ENCODE data around the gene MYH3.

The MYH3 gene

DNA sequence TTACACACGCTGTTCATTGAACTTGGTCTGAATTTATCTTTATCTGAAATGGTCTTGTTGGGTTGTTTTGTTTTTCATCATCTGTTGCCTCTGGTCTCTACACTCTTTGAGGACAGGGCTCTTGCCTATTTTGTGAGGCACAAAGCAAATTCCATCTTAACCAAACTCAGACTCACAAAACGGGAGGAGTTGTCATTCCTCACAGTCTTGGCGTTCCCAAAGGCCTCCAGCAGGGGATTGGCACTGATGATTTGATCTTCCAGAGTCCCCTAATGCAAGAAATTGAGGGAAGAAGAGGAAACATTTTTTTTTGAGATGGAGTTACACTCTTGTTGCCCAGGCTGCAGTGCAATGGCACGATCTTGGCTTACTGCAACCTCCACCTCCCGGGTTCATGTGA lies 8.7 kb downstream of the MYH3 start:
- no peak for DNase-seq

DNA sequence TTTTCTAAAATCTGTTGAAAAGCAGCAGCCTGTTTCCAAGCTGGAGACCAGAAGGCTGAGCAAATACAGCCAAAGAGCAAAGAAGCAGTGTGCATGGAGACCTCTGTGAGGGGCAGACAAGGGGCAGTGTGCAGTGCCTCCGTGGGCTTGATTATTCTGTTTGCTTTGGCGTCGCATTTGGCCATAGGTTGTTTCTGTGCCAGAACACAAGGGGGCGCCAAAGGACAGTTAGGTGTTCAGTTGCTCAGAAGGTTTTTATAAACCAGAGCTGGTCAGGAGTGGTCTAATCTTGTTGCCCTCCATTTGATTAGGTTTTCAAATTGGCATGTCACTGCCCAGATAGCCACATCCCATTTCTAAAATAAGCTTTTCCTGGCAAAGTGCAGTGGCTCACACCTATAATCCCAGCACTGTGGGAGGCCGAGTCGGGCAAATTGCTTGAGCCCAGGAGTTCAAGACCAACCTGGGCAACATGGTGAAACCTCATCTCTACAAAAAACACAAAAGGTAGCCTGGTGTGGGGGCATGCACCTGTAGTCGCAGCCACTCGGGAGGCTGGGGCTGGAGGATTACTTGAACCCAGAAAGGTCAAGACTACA lies 10.6 kb downstream of the MYH3 start:
- peak; percentile 86 for DNase-seq

DNA sequence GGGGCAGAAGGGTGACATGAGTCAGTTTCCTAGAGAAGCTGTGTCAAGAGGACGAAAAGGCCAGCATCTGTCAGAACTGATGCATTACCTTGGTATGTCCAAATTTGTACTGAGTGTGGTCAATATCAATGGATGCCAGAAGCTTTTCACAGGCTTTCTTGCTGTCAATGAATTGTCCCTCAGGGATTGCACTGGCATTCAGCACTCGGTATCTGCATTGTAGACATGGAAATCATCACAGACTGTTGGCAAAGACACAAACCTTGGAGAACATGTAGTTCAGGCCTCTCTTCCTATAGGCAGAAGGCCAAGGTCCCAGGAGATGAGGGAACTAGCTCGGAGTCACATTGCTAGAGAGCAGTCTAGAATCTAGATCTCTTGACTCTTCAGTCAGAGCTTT lies 16.6 kb downstream of the MYH3 start:
- no peak for DNase-seq

DNA sequence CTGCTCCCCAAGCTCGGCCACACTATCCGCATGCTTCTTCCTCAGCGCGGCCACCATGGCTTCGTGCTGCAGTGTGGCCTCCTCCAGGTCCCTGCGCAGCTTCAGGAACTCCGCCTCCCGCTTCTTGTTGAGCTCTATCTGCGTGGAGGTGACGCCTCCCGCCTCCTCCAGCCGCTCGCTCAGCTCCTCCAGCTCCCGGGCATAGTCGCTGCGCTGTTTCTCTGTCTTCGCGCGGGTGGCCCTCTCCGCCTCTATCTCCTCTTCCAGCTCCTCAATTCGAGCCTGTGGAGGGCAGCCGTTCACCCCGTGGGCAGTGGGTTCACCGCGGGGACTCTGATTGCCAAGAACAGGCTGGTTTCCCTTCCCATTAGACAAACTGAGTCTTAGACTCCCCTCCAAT lies 19.0 kb downstream of the MYH3 start:
- DNase-seq: no peak

DNA sequence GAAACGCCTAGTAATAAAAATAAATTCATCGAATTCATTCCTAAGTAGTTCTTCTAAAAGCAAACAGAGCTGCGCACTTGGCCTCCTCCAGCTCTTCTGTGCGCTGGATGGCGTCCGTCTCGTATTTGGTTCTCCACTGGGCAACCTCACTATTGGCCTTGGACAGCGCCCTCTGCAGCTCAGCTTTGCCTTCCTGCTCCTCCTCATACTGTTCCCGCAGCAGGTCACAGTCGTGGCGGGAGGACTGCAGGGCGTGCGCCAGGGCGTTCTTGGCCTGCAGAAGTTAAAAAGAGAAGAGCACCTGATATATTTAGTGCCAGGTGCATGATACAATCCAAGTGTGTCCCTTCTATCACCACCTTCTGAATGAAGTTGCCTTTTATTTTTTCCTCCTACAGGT lies 21.8 kb downstream of the MYH3 start:
- DNase-seq: no peak

DNA sequence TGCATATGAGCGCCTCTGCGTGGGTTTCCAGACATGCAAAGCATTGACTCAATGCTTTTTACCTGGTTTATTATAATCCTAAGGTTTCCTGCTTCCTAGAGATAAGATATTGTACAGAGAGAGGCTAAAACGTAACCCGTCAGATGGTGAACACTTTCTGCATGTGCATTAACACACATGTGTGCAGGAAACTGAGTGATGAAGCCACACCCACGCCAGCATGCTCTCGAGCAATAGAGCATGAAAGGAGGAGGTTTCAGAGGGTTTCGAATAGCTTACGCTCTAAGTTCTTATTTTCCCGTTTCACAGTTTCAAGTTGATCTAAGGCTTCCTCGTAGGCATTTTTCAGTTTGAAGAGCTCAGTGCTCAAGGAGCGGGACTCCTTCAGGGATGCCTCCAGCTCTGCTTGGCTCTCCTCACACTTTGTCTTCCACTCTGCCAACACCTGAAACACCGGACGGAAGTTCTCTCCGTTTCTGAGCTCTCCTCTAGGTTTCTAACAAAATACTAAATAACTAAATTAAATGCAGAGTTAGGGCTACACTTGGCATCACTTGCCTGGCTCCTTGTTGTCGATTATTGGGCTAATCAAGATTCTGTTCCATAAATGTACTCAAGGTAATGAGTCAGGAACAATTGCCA lies 23.2 kb downstream of the MYH3 start:
- DNase-seq: no peak

DNA sequence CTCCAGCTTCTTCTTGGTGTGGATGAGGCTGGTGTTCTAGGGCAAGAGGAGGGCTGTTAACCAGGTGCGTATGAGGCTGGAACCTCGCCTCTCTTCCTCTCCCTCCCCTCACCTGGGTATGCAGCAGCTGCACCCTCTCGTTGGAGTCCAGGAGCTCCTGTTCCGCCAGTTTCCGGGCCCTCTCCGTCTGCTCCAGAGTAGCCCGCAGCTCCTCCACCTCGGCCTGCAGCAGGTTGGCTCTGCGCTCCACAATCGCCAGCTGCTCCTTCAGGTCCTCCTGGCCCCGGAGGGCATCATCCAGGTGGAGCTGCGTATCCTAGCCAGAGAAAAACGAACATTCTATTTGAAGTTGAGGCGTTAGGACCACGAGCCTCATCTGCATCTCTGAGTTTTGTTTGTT lies 25.4 kb downstream of the MYH3 start:
- DNase-seq: no peak

DNA sequence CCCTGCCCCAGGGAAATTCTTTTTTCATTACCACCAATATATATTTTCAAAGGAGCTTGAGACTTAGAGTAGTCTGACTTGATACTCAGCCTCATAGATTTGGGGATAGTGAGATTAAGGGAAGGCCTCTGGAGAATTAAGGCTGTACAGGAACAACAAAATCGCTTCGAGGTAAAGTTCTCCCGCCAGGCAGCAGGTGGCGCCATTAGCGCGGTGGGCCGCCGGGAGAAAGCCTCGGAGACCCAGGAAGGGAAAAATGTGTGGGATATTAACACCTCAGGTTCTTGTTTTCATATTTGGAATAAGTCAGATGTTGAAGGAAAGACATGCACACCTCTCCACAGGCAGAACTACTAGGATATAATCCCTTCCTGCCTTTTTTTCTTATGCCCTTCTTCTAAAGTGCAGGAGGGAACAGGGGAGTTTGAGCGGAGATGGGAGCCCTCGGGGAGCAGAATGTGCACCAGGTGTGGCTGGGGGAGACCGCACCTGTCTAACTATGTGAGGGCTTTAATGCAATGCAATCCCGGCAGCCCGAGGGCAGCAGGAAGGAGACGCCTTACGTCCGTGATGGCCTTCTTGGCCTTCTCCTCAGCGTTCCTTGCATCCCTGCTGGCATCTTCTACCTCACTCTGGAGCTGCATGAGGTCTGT lies 25.9 kb downstream of the MYH3 start:
- peak; percentile 21 for DNase-seq

DNA sequence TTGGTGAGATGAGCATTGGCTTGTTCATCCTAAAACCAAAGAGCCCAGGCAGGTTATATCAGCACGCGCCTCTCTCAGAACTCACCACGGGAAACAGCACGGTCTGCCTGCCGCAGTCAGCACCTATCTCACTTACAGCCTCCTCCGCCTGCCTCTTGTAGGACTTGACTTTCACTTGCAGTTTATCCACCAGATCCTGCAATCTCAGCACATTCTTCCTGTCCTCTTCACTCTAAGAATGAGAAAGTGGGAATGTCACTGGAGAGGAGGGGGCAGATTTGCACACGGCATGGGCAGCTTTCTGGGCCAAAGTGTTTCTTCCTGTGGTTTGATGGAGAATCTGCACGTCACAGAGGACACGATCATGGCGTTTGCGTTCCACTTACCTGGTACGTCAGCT lies 27.4 kb downstream of the MYH3 start:
- no peak for DNase-seq

DNA sequence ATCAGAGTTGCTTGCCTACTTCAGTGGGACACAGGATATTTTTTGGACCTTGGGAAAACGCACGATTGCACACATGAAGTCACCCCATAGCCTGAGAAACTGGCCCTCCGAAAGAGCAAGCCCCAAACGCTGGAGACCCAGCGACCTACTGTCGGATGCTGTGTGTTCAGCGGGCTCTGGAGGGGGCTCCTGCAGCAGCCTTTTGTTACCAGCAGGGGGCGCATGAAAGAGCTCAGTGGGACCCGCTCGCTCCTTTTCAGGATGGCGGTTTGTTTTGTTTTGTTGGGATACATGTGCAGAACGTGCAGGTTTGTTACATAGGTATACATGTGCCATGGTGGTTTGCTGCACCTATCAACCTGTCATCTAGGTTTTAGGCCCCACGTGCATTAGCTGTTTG lies 28.4 kb downstream of the MYH3 start:
- no peak for DNase-seq

DNA sequence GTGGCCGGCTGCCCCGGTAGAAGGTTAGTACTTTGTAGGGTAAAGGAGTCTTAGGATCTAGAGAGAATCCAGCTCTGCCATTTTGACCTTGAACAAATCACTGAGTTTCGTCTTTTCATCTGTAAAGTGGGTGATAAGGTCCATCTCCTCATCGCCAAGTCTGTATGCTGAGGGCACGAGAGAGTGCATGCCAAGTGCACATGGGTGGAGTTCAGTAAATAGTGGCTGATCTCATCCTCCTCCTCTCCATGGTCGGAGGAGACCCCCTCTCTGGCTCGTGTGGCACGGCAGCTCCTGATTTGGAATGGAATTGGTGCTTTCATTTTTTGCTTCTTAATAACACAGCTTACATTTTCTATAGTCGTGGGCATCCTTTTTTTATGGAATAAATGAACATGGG lies 30.7 kb downstream of the MYH3 start:
- no peak for DNase-seq

DNA sequence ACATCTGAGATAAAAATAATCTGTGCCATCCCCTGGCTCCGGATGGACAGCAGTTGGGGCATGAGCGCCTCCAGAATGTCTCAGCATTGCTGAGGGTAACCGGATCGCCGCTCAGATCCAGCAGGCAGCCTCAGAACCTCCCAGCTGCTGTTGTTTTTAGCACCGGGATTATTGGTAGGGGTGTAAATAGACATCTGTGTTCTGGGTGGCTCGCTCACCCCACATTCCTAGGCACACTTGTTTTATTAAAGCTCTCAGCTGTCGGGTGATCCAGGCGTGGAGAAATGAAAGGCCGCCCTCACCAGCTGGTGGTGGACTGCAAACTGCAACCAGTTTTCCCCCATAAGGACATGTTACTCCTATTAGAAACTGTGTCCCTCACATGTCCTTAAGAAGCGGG lies 32.1 kb downstream of the MYH3 start:
- no peak for DNase-seq

DNA sequence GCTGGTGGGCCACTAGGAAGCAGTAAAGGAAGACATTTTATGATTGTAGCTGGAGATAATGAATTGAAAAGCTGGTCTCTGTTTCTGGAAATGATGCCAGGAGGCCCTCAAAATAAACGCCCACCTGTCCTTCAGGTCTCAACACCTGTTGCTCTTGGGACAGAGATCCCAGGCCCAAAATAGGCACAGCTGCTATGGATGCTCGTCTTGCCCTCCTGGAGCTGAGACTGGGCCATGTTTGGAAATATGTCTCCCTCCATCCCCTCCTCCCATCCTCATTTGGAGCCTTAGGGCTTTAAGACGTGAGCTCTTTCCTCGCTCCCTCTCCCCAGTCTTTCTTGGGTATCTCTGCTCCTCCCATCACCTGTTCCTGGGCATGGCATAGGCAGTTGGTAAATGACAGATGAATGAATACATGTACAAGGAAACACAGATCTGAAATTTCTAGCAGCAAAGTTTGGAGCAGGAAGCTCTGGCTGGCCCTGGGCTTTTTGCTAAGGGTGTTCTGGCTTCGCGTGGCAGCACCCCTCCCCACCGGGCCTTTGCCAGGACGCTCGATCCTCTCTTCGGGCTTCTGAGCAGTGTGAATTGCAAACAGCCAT lies 33.3 kb downstream of the MYH3 start:
- no peak for DNase-seq

DNA sequence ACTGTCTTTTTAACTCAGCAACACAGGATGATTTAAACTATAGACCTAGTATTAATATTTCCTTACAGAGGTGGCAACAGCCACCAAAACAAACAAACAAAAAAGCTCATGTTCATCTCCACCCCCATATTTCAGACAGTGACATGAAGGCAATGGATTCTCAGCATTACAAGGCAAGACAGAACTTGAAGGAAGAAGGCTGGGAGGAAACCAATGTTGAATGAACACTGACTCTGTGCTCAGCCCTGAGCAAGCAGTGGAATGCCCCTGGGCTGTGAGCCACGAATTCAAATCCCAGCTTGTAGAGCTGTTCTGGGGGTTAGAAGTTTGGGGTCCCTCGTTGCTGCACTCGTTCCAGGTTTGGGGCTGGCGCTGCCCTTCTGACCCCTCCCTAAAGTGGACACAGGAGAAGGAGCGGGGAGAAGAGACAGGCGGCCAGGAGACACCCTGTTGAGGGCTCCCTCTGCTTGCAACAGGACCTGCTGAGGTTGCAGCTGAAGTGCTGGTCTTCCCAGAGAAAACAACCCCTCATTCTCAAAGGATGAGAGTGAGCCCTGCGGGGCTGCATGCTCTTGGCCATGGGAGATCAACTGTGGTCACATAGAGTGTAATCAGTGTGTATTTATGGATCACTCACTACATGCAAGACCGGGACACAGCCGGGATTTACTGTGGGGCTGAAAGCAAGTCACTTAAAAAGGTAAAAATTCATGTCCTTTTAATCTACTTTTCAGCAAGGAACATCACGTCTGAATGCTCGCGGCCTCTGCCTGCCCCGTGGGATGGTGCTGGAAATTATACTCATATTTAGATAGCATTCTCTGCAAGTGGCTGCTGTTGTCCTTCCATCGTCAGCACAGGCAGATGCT lies 34.3 kb downstream of the MYH3 start:
- no peak for DNase-seq

DNA sequence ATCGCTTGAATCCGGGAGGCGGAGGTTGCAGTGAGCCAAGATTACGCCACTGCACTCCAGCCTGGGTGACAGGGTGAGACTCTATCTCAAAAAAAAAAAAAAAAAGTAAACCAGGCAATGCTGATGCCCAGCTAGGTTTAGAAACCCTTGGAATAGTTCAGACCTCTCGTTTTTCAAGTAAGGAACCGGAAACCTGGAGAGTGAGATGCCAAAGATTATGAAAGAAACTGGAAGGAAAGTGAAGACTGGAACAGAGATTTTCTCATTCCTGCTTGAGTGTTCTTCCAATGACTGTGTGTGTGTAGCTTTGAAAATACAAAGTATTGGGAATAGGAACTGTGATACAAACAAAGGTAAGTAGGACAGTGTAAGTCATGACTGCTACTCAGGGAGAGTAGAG lies 35.7 kb downstream of the MYH3 start:
- DNase-seq: no peak

DNA sequence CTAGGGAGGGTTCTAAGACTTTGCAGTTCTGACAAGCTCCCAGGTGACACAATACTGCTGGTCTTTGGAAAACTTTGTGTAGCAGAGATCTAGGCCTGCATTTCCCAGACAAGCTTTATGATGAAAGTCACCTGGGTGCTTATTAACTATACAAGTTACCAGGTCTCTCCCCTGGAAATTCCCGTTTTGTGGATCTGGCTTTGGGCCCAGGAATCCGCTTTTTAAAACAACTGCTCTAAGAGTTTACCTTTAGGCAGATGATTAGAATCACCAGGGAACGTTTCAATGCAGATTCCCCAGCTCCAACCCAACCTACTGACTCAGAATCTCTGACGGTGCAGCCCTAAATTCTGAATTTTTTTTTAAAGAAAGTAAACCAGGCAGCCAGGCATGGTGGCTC lies 36.3 kb downstream of the MYH3 start:
- no peak for DNase-seq

DNA sequence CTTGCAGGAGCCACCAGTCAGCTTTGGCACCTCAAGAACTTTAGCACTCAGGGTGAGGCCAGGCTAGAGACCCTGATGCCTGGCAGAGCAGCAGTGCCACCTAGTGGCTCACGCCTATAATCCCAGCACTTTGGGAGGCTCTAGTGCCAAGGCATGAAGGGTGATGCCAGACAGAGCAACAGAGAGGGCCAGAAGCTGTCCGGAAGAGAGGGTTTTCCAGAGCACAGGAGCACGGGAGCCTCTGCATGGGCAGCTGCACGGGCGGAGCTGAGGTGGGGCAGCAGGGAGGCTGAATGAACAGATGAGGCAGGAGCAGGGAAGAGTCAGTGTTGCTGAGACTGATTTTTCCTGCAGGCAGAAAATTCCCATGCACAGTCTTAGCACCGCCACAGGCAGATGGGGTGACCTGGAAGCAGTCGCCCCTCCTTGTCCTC lies 38.9 kb downstream of the MYH3 start:
- DNase-seq: peak; percentile 60

DNA sequence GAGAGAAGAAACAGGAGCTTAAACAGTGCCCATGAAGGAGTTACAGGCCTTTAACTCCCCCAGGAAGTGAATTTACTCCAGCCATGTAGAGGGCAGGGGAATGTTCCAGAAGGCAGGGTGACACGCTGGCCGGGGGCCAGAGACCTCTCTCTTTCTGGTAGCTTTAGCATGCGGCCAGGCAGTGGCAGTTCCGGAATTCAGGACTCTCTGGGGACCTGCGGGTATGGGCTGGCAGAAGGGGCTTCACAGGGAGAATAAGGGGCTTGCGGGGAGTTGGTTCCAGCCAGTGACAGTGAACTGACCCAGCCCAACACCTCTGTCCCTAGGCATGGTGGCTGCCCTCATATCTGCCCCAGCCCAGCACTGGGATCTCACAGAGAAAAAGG lies 40.0 kb downstream of the MYH3 start:
- DNase-seq: no peak

DNA sequence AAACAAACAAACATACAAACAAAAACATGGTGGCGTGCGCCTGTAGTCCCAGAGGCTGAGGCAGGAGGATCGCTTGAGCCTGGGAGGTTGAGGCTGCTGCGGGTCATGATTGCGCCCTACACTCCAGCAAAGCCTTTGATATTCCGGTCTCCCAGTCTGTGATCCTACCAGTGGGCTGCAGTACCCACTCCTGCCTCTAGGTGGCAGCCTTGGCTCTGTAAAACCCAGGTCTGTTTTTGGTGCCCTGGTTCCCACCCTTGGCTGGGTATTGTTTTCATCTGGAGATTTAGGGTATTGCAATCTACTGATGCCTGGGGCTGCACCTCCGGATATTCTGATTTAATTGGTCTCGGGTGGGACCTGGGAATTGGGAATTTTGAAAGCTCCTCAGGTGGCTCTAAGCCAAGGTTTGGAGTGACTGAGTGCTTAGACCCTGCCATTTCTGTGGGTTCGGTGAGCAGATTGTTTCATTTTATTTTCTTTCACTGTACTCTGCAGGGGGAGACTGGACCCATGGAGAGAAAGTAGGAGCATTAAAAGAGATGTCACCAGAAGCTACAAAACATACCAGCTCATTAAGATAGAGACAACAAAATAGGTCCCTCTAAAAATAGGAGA lies 40.5 kb downstream of the MYH3 start:
- peak; percentile 74 for DNase-seq

DNA sequence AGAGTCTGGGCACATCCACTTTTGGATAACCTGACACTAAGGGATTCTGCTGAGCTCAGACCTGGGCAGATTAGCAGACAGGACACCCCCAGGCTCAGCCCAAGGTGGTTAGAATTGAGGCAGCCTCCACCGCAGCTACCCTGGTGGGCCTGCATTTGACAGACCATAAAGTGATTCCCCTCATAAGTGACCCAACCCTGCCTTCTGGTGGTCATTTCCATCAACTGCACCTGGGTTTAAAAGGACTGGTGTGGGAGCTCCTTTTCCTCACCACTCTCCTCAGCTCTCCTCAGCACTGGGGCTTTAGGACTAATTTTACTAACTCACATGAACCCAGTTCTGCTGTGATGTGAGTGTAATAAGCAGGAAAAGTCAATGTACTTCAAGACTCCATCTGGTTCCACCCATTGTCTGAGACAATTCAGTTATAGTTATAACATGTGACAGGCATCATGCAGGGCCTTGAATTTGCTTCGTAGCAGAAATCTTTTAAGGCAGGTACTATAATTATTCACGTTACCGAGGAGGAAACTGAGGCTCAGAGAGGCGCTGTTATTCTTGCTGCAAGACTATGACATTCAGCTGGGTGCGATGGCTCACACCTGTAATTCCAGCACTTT lies 42.5 kb downstream of the MYH3 start:
- DNase-seq: no peak

DNA sequence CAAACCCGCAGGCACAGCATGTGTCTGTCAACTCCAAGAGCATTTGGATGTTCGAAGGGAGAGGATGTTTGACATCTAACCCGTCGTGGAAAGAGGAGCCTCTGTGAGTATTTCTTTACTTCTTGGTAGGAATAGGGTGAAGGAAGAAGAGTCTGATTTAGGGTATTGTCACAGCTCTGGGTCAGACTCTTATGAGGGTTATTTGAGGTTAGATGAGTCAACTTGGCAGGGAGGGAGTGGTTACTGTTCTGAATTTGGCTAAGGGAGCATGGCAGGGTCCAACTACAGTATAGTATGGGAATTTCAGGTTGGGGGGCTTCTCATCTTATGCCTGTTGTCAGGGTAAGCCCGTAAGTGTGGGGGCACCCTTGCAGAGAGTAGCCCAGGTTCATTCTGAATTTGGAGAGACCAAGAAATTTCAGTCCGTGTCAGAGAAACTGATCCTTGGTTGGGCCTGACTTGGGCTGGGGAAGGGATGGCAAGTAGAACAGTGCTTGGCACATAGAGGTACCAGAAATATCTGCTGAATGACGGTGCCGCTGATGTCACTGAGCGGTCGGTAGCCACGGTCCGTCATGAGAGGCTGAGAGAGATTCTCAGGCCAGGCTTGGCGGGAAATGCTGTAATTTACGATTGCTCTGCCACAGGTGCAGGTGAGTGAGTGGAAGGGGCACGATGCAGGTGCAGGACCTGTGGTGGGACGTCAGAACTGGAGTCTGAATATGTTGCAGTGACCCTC lies 43.2 kb downstream of the MYH3 start:
- DNase-seq: no peak

Data from CD4-positive, alpha-beta T cell treated with Interleukin-6 for 4 hours (primary cell).